NCI-H1417 (cell line): ENCODE measurements around the gene LYSMD1.
A peak's percentile ranks its signal among the peaks of the same experiment; 100 is the strongest.
"Not testable (repeated sequence)": the region's sequence is repeated elsewhere in the genome, so short reads cannot be mapped to it uniquely, and the experiment has no call there.

Experiments
- DNase-seq, 3 experiments: peaks; one replicate each; lab custom pipeline; 2025; lab: John Stamatoyannopoulos, UW

The LYSMD1 gene, protein sequence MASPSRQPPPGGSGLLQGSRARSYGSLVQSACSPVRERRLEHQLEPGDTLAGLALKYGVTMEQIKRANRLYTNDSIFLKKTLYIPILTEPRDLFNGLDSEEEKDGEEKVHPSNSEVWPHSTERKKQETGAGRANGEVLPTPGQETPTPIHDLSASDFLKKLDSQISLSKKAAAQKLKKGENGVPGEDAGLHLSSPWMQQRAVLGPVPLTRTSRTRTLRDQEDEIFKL

DNA sequence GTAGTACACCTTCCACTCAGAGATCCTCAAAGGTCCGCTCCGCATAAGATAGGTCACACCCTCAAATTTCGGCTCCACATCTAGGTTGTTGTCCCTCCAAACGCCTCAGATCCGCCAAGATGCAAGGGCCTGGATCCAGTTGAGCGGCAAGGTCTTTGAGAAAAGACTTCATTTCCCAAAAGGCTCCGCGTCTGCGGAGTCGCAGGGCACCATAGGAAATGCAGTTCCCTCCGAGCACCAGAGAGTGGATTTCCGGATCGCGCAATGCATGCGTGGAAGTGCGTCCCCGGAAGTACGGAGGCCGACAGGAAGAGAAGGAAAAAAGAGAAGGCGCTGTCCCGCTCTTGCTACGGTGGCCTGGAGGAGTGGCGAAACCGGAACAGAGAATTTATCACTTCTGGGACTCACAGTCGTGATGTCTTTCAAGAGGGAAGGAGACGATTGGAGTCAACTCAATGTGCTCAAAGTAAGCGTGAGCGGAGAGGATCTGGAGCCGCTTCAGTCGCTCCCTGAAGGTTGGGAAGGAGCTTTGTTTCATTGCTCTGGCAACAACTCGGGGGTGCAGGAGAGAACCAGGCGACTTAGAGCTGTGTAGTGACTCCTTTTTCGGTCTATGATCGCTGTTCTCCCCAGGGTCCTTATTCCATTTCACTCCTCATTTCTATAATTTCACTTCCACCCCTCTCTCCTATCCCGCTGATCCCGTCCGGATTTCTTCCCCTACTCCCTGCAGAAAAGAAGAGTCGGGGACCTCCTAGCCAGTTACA is at the start of gene LYSMD1, which contains the start of gene SCNM1:
Gene LYSMD1 (minus strand): TSS at position 165 of the 767 bp plus-strand sequence. CDS start 644 bp downstream, outside the sequence.
Gene SCNM1 (plus strand): TSS at position 407 of the 767 bp plus-strand sequence. CDS start 9 bp downstream, at position 416.
- DNase-seq, result peak; percentile 98 to 100 (median 99)

- no peak for DNase-seq
These were observed 47.9 kb upstream of the LYSMD1 start for GRCh38 chr1:151213560-151213959.

DNA sequence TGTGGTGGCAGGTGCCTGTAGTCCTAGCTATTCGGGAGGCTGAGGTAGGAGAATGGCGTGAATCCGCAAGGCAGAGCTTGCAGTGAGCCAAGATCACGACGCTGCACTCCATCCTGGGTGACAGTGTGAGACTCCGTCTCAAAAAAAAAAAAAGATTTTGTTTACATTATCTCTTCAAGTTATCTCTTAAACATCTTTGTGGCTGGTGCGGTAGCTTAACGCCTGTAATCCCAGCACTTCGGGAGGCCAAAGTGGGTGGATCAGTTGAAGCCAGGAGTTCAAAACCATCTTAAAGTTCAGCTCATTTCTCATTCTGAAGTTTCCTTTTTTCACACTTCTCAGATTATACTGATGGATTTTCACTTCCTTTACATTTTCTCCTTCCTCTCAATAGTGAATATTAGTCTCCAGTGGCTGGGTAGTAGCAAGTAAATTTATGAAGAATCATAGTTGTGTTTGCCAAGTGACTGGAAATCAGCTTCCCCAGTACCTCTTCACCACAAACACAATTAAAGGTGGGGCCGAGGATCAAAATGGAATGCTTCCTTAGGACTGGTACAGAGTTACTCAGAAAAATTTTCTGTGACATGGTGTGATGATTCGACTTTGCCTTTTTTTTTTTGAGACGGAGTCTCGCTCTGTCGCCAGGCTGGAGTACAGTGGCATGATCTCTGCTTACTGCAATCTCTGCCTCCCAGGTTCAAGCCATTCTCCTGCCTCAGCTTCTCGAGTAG is 46.4 kb upstream of the LYSMD1 start:
- no peak for DNase-seq

DNA sequence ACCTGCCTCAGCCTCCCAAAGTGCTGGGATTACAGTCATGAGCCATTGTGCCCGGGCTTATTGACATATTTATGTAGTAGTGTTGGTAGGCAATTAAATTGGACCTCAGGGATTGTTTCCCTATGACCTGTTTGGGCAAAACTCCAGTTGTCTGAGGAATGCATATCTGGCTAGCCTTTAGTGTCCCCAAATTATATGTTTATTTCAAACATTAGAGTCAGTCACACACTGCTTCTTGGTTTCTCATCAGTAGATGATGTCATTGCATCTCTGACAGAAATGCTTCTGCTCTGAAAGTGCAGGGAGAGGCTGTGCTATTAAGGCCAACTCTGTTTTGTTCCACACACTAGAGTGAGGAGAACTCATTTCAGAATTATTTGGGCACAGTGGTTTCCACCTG is 45.1 kb upstream of the LYSMD1 start:
- DNase-seq, result no peak

- not testable (repeated sequence) for DNase-seq
These were observed 39.8 kb upstream of the LYSMD1 start for GRCh38 chr1:151205381-151205965.

GRCh38 chr1:151199873-151200581 is 34.3 kb upstream of the LYSMD1 start:
- no peak for DNase-seq

GRCh38 chr1:151198254-151199127 is 32.8 kb upstream of the LYSMD1 start, which contains the start of gene PIP5K1A:
Gene PIP5K1A, plus strand, starts transcription at chr1:151198552. Its CDS starts 445 bp downstream, at chr1:151198997.
- DNase-seq, result peak; percentile 97 to 100 (median 99)

DNA sequence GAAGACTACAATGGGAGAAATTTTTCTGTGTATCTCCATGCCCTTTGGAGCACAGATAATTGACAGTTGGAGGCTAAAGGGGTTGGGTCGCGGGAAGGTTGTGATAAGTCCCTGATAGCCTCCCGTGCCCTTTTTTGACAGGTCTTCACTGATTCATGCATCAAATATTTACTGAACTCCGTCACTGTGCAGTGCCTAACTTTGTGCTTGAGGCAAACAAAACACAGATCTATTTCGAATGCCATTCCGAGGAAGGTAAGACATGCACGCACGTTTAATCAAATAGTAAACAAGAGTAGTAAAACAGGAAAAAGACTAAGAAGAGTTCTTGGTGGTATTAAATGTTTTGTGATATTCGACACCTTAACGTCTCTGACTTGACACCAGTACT is 32.2 kb upstream of the LYSMD1 start:
- DNase-seq, result no peak

DNA sequence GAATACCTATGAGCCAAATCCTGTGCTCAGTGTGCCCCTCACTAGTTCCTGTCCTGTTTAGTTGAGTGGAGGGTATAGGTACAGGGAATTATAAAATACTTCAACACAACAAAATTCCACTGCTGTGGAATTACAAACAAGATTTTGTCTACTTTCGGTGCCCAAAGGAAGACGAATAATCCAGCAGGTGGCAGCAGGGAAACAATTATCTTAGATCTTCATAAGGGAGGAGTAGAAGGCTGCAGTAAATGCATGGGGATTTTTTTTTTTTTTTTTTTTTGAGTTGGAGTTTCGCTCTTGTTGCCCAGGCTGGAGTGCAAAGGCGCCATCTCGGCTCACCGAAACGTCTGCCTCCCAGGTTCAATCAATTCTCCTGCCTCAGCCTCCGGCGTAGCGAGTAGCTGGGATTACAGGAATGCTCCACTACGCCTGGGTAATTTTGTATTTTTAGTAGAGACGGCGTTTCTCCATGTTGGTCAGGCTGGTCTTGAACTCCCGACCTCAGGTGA is 30.6 kb upstream of the LYSMD1 start:
- peak; percentile 71 to 92 (median 85) for DNase-seq

DNA sequence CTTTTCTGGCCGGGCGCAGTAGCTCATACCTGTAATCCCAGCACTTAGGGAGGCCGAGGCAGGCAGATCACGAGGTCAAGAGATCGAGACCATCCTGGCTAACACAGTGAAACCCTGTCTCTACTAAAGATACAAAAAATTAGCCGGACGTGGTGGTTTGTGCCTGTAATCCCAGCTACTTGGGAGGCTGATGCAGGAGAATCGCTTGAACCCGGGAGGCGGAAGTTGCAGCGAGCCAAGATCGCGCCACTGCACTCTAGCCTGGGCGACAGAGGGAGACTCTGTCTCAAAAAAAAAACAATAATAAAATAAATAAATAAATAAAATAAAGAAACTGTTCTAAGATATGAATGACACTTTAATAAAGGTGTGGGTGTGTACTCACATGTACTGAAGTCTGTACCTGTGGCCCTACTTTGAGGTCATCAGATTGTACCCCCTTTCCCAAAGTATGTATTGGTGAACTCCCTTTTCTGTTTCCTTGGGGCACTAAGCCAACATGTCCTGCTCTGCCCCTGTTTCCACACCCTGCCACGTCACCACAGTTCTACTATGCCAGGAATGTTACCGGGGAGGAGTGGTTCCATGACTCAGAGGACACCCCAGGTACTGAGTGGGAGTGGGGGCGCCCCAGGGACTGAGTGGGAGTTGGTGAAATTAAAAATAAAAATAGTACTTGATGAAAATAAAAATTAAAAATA is 29.3 kb upstream of the LYSMD1 start:
- DNase-seq, result not testable (repeated sequence)

DNA sequence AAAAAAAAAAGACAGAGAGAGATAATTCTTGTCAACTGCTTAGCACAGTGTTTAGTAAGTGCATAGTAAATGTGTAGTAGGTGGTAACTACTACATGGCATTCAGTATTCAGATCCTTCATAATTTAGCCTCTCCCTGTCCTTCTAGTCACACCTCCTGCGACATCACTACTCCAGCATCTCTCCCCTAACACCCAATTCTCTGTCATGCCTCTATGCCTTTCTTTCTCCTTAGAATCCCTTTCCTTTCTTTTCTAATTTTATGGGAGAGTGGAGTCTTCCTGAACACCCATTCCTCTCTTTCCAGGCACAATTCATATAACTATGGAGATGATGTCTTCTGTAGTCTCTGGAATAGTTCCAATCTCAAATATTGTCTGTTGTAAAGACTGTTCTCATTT is 28.2 kb upstream of the LYSMD1 start:
- DNase-seq, result no peak

DNA sequence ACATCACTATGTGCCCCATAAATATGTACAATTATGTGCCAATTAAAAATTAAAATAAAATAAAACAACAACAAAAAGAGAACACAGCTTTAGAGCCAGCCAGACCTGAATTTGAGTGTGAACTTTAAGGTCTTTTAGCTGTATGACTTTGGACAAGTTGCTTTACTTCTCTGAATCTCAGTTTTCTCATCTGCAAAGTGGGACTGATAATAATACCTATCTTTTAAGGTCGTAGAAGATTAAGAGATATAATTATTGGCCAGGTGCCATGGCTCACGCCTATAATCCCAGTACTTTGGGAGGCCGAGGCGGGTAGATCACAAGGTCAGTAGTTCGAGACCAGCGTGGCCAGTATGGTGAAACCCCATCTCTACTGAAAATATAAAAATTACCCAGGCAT is 27.6 kb upstream of the LYSMD1 start:
- no peak for DNase-seq

- DNase-seq, result no peak
These were observed 26.3 kb upstream of the LYSMD1 start for GRCh38 chr1:151192047-151192446.

GRCh38 chr1:151189637-151190445 is 24.1 kb upstream of the LYSMD1 start, which contains the start of gene VPS72:
Gene VPS72, minus strand, starts transcription at chr1:151190197. Its CDS starts 76 bp downstream, at chr1:151190121.
- peak; percentile 91 to 97 (median 93) for DNase-seq

DNA sequence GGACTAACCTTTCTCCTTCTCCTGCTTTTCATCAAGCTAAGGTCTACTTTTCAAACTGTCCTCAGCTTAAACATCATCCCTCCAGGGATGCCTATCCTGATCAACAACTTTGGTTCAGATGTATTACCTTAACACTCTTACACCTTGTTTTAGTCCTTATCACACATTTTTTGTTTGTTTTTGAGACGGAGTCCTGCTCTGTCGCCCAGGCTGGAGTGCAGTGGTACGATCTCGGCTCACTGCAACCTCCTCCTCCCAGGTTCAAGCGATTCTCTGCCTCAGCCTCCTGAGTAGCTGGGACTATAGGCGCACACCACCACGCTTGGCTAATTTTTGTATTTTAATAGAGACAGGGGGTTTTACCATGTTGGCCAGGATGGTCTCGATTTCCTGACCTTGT is 23.0 kb upstream of the LYSMD1 start:
- not testable (repeated sequence) for DNase-seq

- DNase-seq, result no peak
These were observed 21.5 kb upstream of the LYSMD1 start for GRCh38 chr1:151187205-151187604.

DNA sequence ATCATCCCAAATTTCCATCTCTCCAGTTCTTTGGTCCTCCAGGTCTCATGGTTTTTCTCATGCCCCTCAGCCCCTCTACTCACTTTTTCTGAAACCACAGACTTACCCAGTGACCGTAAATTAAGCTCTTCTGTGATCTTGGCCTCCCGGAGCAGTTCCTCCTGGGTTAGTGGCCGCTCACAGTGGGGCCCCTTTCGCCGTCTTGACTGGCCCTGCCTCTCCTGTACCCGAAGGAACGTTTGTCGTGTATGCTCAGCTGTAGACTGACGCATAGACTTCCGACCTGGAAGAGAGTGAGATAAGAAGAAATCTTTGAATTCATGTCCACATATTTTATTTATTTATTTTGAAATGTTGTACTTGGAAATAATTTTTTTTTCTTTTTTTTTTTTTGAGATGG is 18.5 kb upstream of the LYSMD1 start:
- DNase-seq, result no peak

DNA sequence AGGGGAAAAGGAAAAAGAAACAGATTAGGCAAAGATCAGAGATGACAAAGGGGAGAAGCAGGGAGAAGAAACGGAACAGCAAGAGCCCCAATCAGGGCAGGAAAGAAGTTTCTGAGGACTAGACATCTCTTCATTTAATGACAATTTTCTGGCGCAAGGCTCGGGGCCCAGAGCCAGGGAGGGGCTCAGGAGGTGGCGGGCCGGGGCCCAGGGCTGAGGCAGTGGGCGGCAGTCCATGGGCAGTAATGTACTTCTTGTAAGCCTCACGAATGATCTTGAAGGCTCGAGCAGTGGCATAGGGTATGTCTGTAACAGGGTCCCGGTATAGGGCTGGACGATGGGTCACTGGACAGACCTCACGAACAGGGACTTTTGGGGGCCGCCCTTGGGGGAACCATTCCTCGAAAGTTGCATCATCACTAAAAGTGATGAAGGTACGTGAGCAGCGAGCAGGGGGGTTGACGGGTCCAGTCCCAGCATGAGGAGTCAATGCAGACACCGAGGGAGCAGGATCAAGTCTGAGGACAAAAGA is 10.9 kb upstream of the LYSMD1 start:
- DNase-seq, result no peak
